OCI-LY3 (cell line): ENCODE results near the gene KCTD2.

Experiments
- CTCF ChIP-seq: fragments of 200-600, 300-600 bp; sonication (generic); IDR thresholded peaks from 2 replicates; pipeline ENCODE4 v1.5.1; 2014; ENCODE audit warnings: antibody characterized with exemption, low read length, low read depth
- EZH2phosphoT487 ChIP-seq: fragments of 200-600 bp; shearing (Covaris generic); IDR thresholded peaks from 2 replicates; pipeline ENCODE4 v1.6.1; 2018; ENCODE audit warnings: antibody characterized with exemption, mixed run types, low read depth

GRCh38 chr17:75046407-75047289, at the start of gene KCTD2, which contains the start of gene ATP5PD:
- no peak for TF ChIP-seq CTCF
- TF ChIP-seq EZH2phosphoT487: no peak
